AG04450 (cell line): ENCODE data around the gene PPM1A. TPM values are rescaled to one million over a fixed set of nuclear protein-coding genes. Genes with fewer than 3 reads are reported as not detected.

Experiments used
- CTCF ChIA-PET: fragments of 300-600, 350-600 bp; formaldehyde crosslinking; extraction: SDS; loops from one replicate; lab custom pipeline; 2022; ENCODE audit warnings: antibody characterized with exemption, inconsistent platforms; lab: Charles Lee
- POLR2A ChIA-PET: fragments of 350-600 bp; formaldehyde crosslinking; extraction: SDS; loops from one replicate; lab custom pipeline; 2021; ENCODE audit warnings: antibody characterized with exemption, inconsistent platforms; lab: Yijun Ruan, JAX
- DNase-seq: peaks from one replicate; pipeline ENCODE4 v3.0.0-alpha.2; 2011; ENCODE audit warnings: low read depth, low spot score
- H3K27ac ChIP-seq: one replicate; pipeline ENCODE4 v1.5.1; 2012; ENCODE audit warnings: low read depth, low read length, control low read depth
- H3K27me3 ChIP-seq: one replicate; pipeline ENCODE4 v1.6.0; 2012; ENCODE audit warnings: low read length; ENCODE audit not compliant: control insufficient read depth, insufficient read depth
- H3K4me3 ChIP-seq: 2 replicates; pipeline ENCODE4 v1.5.1; 2011; ENCODE audit warnings: mild to moderate bottlenecking, low read depth, low read length, control low read depth
- H3K9me3 ChIP-seq: 2 replicates; pipeline ENCODE4 v1.5.1; 2012; ENCODE audit warnings: low read length; ENCODE audit not compliant: control insufficient read depth, insufficient read depth
- CTCF ChIP-seq: IDR thresholded peaks from 2 replicates; pipeline ENCODE4 v1.5.1; 2011; ENCODE audit warnings: low read depth, low read length, control low read depth, inconsistent platforms
- polyA plus RNA-seq: library from polyadenylated mRNA; depleted of rRNA; stranded (reverse); fragments of >200 nt; gene quantifications from 2 replicates; pipeline ENCODE4 v1.2.3, GENCODE V29; 2011; rRNA removed

Gene PPM1A
- polyA plus RNA-seq, 1 experiment = 44.1 TPM

GRCh38 chr14:60344751-60345150 is 95.7 kb downstream of the PPM1A start:
- H3K27me3 ChIP-seq = peaks cover 5% of the 10 kb centered on the region
- no peak for DNase-seq
- TF ChIP-seq CTCF = no peak
- no peak overlapping the region for H3K27ac ChIP-seq
- H3K4me3 ChIP-seq = no peak overlapping the region
- CTCF ChIA-PET = interaction anchor here (1.5 kb wide), 1 partner anchor 13 kb away, joined by 8 read pairs; no protein-coding TSS in a partner anchor
- H3K9me3 ChIP-seq = no peaks in the 10 kb centered on the region
- POLR2A ChIA-PET = no interaction called here

- no peaks in the 10 kb centered on the region for H3K9me3 ChIP-seq
- POLR2A ChIA-PET = no interaction called here
- DNase-seq = no peak
Observed at GRCh38 chr14:60346706-60347105, 97.7 kb downstream of the PPM1A start.

GRCh38 chr14:60348211-60348610 is 99.2 kb downstream of the PPM1A start:
- no peak for TF ChIP-seq CTCF
- ChIA-PET POLR2A (no interaction called here), CTCF (interaction anchor here (1.1 to 7.3 kb wide), 8 partner anchors 9 to 945 kb away, joined by 3 to 195 read pairs (median 19); no protein-coding TSS in a partner anchor)
- Histone ChIP-seq H3K27me3 (peaks cover 5% of the 10 kb centered on the region), H3K27ac (no peak overlapping the region), H3K4me3 (no peak overlapping the region), H3K9me3 (no peaks in the 10 kb centered on the region)
- no peak for DNase-seq

More at GRCh38 chr14:60346706-60347105, 97.7 kb downstream of the PPM1A start:
- Histone ChIP-seq H3K4me3 (no peak overlapping the region), H3K27me3 (peaks cover 5% of the 10 kb centered on the region), H3K27ac (no peak overlapping the region)
- TF ChIP-seq CTCF = no peak
- CTCF ChIA-PET = interaction anchor here (0.5 to 7.3 kb wide), 3 partner anchors 19 to 217 kb away, joined by 3 to 195 read pairs (median 3); no protein-coding TSS in a partner anchor

Other genes with a start within 250 kb of the PPM1A start
- 67.2 and 79.9 TPM in 2 replicates for gene PCNX4, start 157.3 kb upstream of the PPM1A start, polyA plus RNA-seq
- 51.3 and 73.1 TPM in 2 replicates for gene DHRS7, start 83.8 kb upstream of the PPM1A start, polyA plus RNA-seq
- gene C14orf39, start 236.8 kb downstream of the PPM1A start, polyA plus RNA-seq = 0.16 and 0.22 TPM in 2 replicates